Measurements from ENCODE around the gene ZSWIM4. TPM values are rescaled to one million over a fixed set of nuclear protein-coding genes. Genes with fewer than 3 reads are reported as not detected.

Gene ZSWIM4
- total RNA-seq, result 3.9 and 4.9 TPM in 2 replicates

GRCh38 chr19:13794757-13795589, at the start of gene ZSWIM4:
TSS of gene ZSWIM4 (plus strand) at chr19:13795443. CDS start at chr19:13795649, 206 bp downstream.

GRCh38 chr19:13764101-13764807, 31.0 kb upstream of the ZSWIM4 start, which contains the start of gene MRI1:
TSS of gene MRI1 (plus strand) at chr19:13764522. CDS start at chr19:13764589, 67 bp downstream.

GRCh38 chr19:13774217-13775191, 20.7 kb upstream of the ZSWIM4 start, which contains the start of gene C19orf53:
TSS of gene C19orf53 (plus strand) at chr19:13774456. CDS start at chr19:13774478, 22 bp downstream.

GRCh38 chr19:13876834-13877233, 81.6 kb downstream of the ZSWIM4 start, which contains the start of gene NANOS3:
TSS of gene NANOS3 (plus strand) at chr19:13877134. CDS start at chr19:13877249, 115 bp downstream.

Other genes with a start within 250 kb of the ZSWIM4 start
- 33.1 and 35.0 TPM in 2 replicates for gene MRI1, start 30.9 kb upstream of the ZSWIM4 start, total RNA-seq
- 245 and 290 TPM in 2 replicates for gene C19orf53, start 21.0 kb upstream of the ZSWIM4 start, total RNA-seq
- gene NANOS3, start 81.7 kb downstream of the ZSWIM4 start, total RNA-seq, result not detected in 2 replicates
- under 0.01 and 0.17 TPM in 2 replicates for gene BRME1, start 110.7 kb downstream of the ZSWIM4 start, total RNA-seq
- 16.5 and 17.8 TPM in 2 replicates for gene CC2D1A, start 110.8 kb downstream of the ZSWIM4 start, total RNA-seq
- gene PODNL1, start 143.0 kb downstream of the ZSWIM4 start, total RNA-seq, result 1.7 and 1.9 TPM in 2 replicates
- gene DCAF15, start 157.1 kb downstream of the ZSWIM4 start, total RNA-seq, result 22.2 and 27.6 TPM in 2 replicates
- 4.5 and 5.0 TPM in 2 replicates for gene RFX1, start 210.9 kb downstream of the ZSWIM4 start, total RNA-seq
- gene RLN3, start 232.7 kb downstream of the ZSWIM4 start, total RNA-seq, result not detected in 2 replicates
- gene IL27RA, start 236.3 kb downstream of the ZSWIM4 start, total RNA-seq, result 2.2 and 3.2 TPM in 2 replicates

All from bronchus fibroblast of lung (primary cell).